Natural killer cell treated with Interleukin-12 subunit alpha and Interleukin-12 subunit beta and Interleukin-15 and Interleukin-18, amount 100 ng/mL, for 72 hours (primary cell): ENCODE data around the gene TMEM214. TPM values are rescaled to one million over a fixed set of nuclear protein-coding genes. Genes with fewer than 3 reads are reported as not detected.

Experiments
- ATAC-seq, 2 donors: fragments of 150-1000 bp; cut with Tn5 transposase in 1 of 2; sonication (Bioruptor Pico), chemical (Tn5 transposase) in 1 of 2; 2 replicates each; pipeline ENCODE4 v1.10.0; 2021
- DNase-seq: peaks from one replicate; pipeline ENCODE4 v3.0.0; 2022; ENCODE audit warnings: low spot score
- H3K27ac Mint-ChIP-seq, 2 donors: 1 replicate in 1 of 2; 2 replicates in 1 of 2; pipeline ENCODE4 v1.8.0; 2022; ENCODE audit warnings: mixed read lengths in 2 of 2, mild to moderate bottlenecking in 1 of 2, moderate library complexity in 1 of 2
- H3K27me3 Mint-ChIP-seq, 2 donors: 1 replicate in 1 of 2; 2 replicates in 1 of 2; pipeline ENCODE4 v1.8.0; 2022; ENCODE audit warnings: mixed read lengths in 2 of 2
- H3K36me3 Mint-ChIP-seq: one replicate; pipeline ENCODE4 v1.8.0; 2022; ENCODE audit warnings: mixed read lengths
- H3K4me1 Mint-ChIP-seq, 2 donors: 1 replicate in 1 of 2; 2 replicates in 1 of 2; pipeline ENCODE4 v1.8.0; 2022; ENCODE audit warnings: low read depth in 2 of 2, mixed read lengths in 2 of 2, mild to moderate bottlenecking in 1 of 2
- H3K4me3 Mint-ChIP-seq: one replicate; pipeline ENCODE4 v1.8.0; 2022; ENCODE audit warnings: mixed read lengths
- H3K9me3 Mint-ChIP-seq: 2 replicates; pipeline ENCODE4 v1.8.0; 2022; ENCODE audit warnings: mixed read lengths
- total RNA-seq, 2 donors: library from RNA; stranded (reverse); gene quantifications; one replicate each; pipeline ENCODE4 v1.2.3, GENCODE V29; 2022

Gene TMEM214
- total RNA-seq, 2 donors from 2014 or later, result 132 to 176 TPM

- no peaks in the 10 kb centered on the region for H3K9me3 Mint-ChIP-seq
- peaks cover 22% of the 10 kb centered on the region for H3K36me3 Mint-ChIP-seq
- peaks cover 0 to 2% of the 10 kb centered on the region in 2 donors for H3K27me3 Mint-ChIP-seq
- H3K4me3 Mint-ChIP-seq, result no peak overlapping the region
- peaks cover 22 to 30% of the 10 kb centered on the region in 2 donors for H3K4me1 Mint-ChIP-seq
- no peak for ATAC-seq
- no peak for DNase-seq
- peak overlapping the region in 1 of 2 donors; percentile 29 for H3K27ac Mint-ChIP-seq
Measured at GRCh38 chr2:27054721-27055120, 22.0 kb downstream of the TMEM214 start.

- Mint-ChIP-seq H3K36me3 (peaks cover 16% of the 10 kb centered on the region), H3K9me3 (no peaks in the 10 kb centered on the region), H3K27ac (no peak overlapping the region)
Measured at GRCh38 chr2:27057184-27057583, 24.4 kb downstream of the TMEM214 start.

GRCh38 chr2:27058210-27058609 lies 25.4 kb downstream of the TMEM214 start:
- Mint-ChIP-seq H3K27me3 (no peaks in the 10 kb centered on the region), H3K27ac (no peak overlapping the region), H3K36me3 (peaks cover 22% of the 10 kb centered on the region), H3K4me1 (peaks cover 0 to 9% of the 10 kb centered on the region in 2 donors), H3K9me3 (no peaks in the 10 kb centered on the region), H3K4me3 (no peak overlapping the region)
- DNase-seq (peak; percentile 42), ATAC-seq (peak in 1 of 2 donors; percentile 32)

More at GRCh38 chr2:27057184-27057583, 24.4 kb downstream of the TMEM214 start:
- Mint-ChIP-seq H3K4me1 (peaks cover 3 to 12% of the 10 kb centered on the region in 2 donors), H3K27me3 (no peaks in the 10 kb centered on the region), H3K4me3 (no peak overlapping the region)
- ATAC-seq (no peak), DNase-seq (peak; percentile 44)

- Mint-ChIP-seq H3K4me3 (no peak overlapping the region), H3K36me3 (peaks cover 18% of the 10 kb centered on the region), H3K27me3 (no peaks in the 10 kb centered on the region), H3K4me1 (peaks cover 0 to 3% of the 10 kb centered on the region in 2 donors), H3K27ac (no peak overlapping the region), H3K9me3 (no peaks in the 10 kb centered on the region)
- peak; percentile 55 for DNase-seq
- ATAC-seq, result no peak
Measured at GRCh38 chr2:27059141-27059820, 26.5 kb downstream of the TMEM214 start.

- peaks cover 0 to 4% of the 10 kb centered on the region in 2 donors for H3K4me1 Mint-ChIP-seq
- no peaks in the 10 kb centered on the region for H3K27me3 Mint-ChIP-seq
- no peak overlapping the region for H3K4me3 Mint-ChIP-seq
- H3K9me3 Mint-ChIP-seq, result no peaks in the 10 kb centered on the region
- H3K36me3 Mint-ChIP-seq, result peaks cover 15% of the 10 kb centered on the region
- DNase-seq, result peak; percentile 39
- H3K27ac Mint-ChIP-seq, result no peak overlapping the region
- no peak for ATAC-seq
Measured at GRCh38 chr2:27060323-27060722, 27.6 kb downstream of the TMEM214 start.

GRCh38 chr2:27065128-27065527 lies 32.4 kb downstream of the TMEM214 start:
- peaks cover 17 to 33% of the 10 kb centered on the region in 2 donors for H3K4me1 Mint-ChIP-seq
- no peaks in the 10 kb centered on the region for H3K9me3 Mint-ChIP-seq
- H3K27ac Mint-ChIP-seq, result peak overlapping the region in 1 of 2 donors; percentile 44
- DNase-seq (no peak), ATAC-seq (no peak)
- H3K36me3 Mint-ChIP-seq, result peaks cover 26% of the 10 kb centered on the region
- no peak overlapping the region for H3K4me3 Mint-ChIP-seq
- no peaks in the 10 kb centered on the region for H3K27me3 Mint-ChIP-seq

GRCh38 chr2:27067385-27067784 lies 34.6 kb downstream of the TMEM214 start:
- H3K4me1 Mint-ChIP-seq, result peaks cover 33 to 44% of the 10 kb centered on the region in 2 donors
- H3K27ac Mint-ChIP-seq, result peak overlapping the region in 1 of 2 donors; percentile 67
- H3K36me3 Mint-ChIP-seq, result peaks cover 30% of the 10 kb centered on the region
- no peak for ATAC-seq
- no peak for DNase-seq
- H3K9me3 Mint-ChIP-seq, result no peaks in the 10 kb centered on the region
- H3K4me3 Mint-ChIP-seq, result no peak overlapping the region
- no peaks in the 10 kb centered on the region for H3K27me3 Mint-ChIP-seq

- H3K4me1 Mint-ChIP-seq, result peaks cover 50 to 55% of the 10 kb centered on the region in 2 donors
- ATAC-seq (no peak), DNase-seq (no peak)
- no peaks in the 10 kb centered on the region for H3K27me3 Mint-ChIP-seq
- H3K4me3 Mint-ChIP-seq, result peak overlapping the region; percentile 98
- H3K36me3 Mint-ChIP-seq, result peaks cover 25% of the 10 kb centered on the region
- H3K9me3 Mint-ChIP-seq, result no peaks in the 10 kb centered on the region
- peak overlapping the region; percentile 94 to 97 for H3K27ac Mint-ChIP-seq
Measured at GRCh38 chr2:27069436-27069835, 36.7 kb downstream of the TMEM214 start.

- DNase-seq, result no peak
Measured at GRCh38 chr2:27069961-27070618, 37.3 kb downstream of the TMEM214 start.

GRCh38 chr2:27070653-27071276 lies 38.0 kb downstream of the TMEM214 start:
- ATAC-seq (no peak), DNase-seq (no peak)
- Mint-ChIP-seq H3K4me3 (peak overlapping the region; percentile 98), H3K4me1 (peaks cover 62 to 63% of the 10 kb centered on the region in 2 donors), H3K36me3 (peaks cover 22% of the 10 kb centered on the region), H3K9me3 (no peaks in the 10 kb centered on the region), H3K27me3 (no peaks in the 10 kb centered on the region), H3K27ac (peak overlapping the region; percentile 94 to 97)

More at GRCh38 chr2:27069961-27070618, 37.3 kb downstream of the TMEM214 start:
- peak overlapping the region; percentile 98 for H3K4me3 Mint-ChIP-seq
- peaks cover 25% of the 10 kb centered on the region for H3K36me3 Mint-ChIP-seq
- H3K27me3 Mint-ChIP-seq, result no peaks in the 10 kb centered on the region
- no peak for ATAC-seq
- peaks cover 57 to 62% of the 10 kb centered on the region in 2 donors for H3K4me1 Mint-ChIP-seq
- H3K9me3 Mint-ChIP-seq, result no peaks in the 10 kb centered on the region
- peak overlapping the region; percentile 94 to 97 for H3K27ac Mint-ChIP-seq

GRCh38 chr2:27071277-27071989 lies 38.7 kb downstream of the TMEM214 start, which contains the start of gene OST4:
Gene OST4, minus strand, starts transcription at chr2:27071654.
- H3K27me3 Mint-ChIP-seq, result no peaks in the 10 kb centered on the region
- H3K27ac Mint-ChIP-seq, result peak within 1 kb of the TSS; percentile 94 to 97
- peaks cover 65 to 68% of the 10 kb centered on the region in 2 donors for H3K4me1 Mint-ChIP-seq
- H3K9me3 Mint-ChIP-seq, result no peaks in the 10 kb centered on the region
- DNase-seq (peak; percentile 95), ATAC-seq (peak; percentile 95 to 97)
- peak within 1 kb of the TSS; percentile 98 for H3K4me3 Mint-ChIP-seq
- peaks cover 17% of the 10 kb centered on the region for H3K36me3 Mint-ChIP-seq

GRCh38 chr2:27071990-27072830 lies 39.4 kb downstream of the TMEM214 start:
- H3K4me1 Mint-ChIP-seq, result peaks cover 72 to 75% of the 10 kb centered on the region in 2 donors
- peak; percentile 80 for DNase-seq
- H3K27ac Mint-ChIP-seq, result peak overlapping the region; percentile 77 to 87
- no peak for ATAC-seq
- peak overlapping the region; percentile 90 for H3K4me3 Mint-ChIP-seq
- H3K36me3 Mint-ChIP-seq, result peaks cover 16% of the 10 kb centered on the region
- no peaks in the 10 kb centered on the region for H3K27me3 Mint-ChIP-seq
- H3K9me3 Mint-ChIP-seq, result no peaks in the 10 kb centered on the region
